K562 (cell line): ENCODE data around the gene ZNF432. TPM values are rescaled to one million over a fixed set of nuclear protein-coding genes. Genes with fewer than 3 reads are reported as not detected.
"Not testable (repeated sequence)": the region's sequence is repeated elsewhere in the genome, so short reads cannot be mapped to it uniquely, and the experiment has no call there.

Source experiments
- ATAC-seq: fragments of 200-7000 bp; cut with Tn5 transposase; 3 replicates; pipeline ENCODE4 v1.9.1; 2020; ENCODE audit warnings: moderate library complexity
- BruUV-seq: library from RNA; stranded (reverse); fragments of 400-500 nt; replicated peaks from 2 replicates; lab custom pipeline; 2021; lab: Mats Ljungman, UMichigan
- CTCF ChIA-PET: fragments of 300-600 bp; formaldehyde crosslinking; extraction: SDS; loops from one replicate; lab custom pipeline; 2021; ENCODE audit warnings: low intra/inter-chr PET ratio; lab: Yijun Ruan, JAX
- POLR2A ChIA-PET: fragments of 300-600, 350-650 bp; sonication (Branson Sonifier 250); formaldehyde crosslinking; extraction: SDS; loops from one replicate; lab custom pipeline; 2021; ENCODE audit warnings: antibody characterized with exemption, inconsistent platforms; lab: Yijun Ruan, JAX
- DNase-seq, 4 experiments: peaks; one replicate each; pipeline versions ENCODE4 v3.0.0 to v3.0.0-alpha.2; 2011 to 2018; ENCODE audit warnings: low spot score in 3 of 4, mixed read lengths in 3 of 4; ENCODE audit errors: extremely low read depth in 1 of 4
- FAIRE-seq: peaks from 2 replicates; lab custom pipeline; 2011; peaks lifted over from hg19 to GRCh38; lab: Jason Lieb, UNC
- H2AFZ ChIP-seq: 2 replicates; pipeline ENCODE4 v1.6.0; 2011; ENCODE audit warnings: low read depth, low read length, control low read depth, inconsistent platforms
- H3K27ac ChIP-seq: fragments of 200-600 bp; 3 replicates; pipeline ENCODE4 v1.8.0; 2011; ENCODE audit warnings: low read depth, mild to moderate bottlenecking, control low read depth, inconsistent platforms, low read length, moderate library complexity, mixed read lengths; ENCODE audit errors: extremely low read depth
- H3K27me3 ChIP-seq, 2 experiments: fragments of 300-600 bp in 1 of 2; 2 replicates in 1 of 2; 3 replicates in 1 of 2; pipeline versions ENCODE4 v1.6.0 to v1.8.0; 2011; ENCODE audit warnings: inconsistent platforms in 2 of 2, low read length in 2 of 2, mild to moderate bottlenecking in 1 of 2, mixed read lengths in 1 of 2, moderate library complexity in 1 of 2; ENCODE audit not compliant: control insufficient read depth in 2 of 2, insufficient read depth in 2 of 2
- H3K36me3 ChIP-seq: fragments of 300-600 bp; 3 replicates; pipeline ENCODE4 v1.8.0; 2011; ENCODE audit warnings: mild to moderate bottlenecking, low read length, inconsistent platforms; ENCODE audit not compliant: control insufficient read depth, insufficient read depth
- H3K4me1 ChIP-seq, 2 experiments: fragments of 200-600 bp in 1 of 2; replicated peaks in 1 of 2; 2 replicates in 1 of 2; 3 replicates in 1 of 2; pipeline versions ENCODE4 v1.5.1 to v1.8.0; 2011; ENCODE audit warnings: inconsistent platforms in 2 of 2, low read length in 2 of 2, mild to moderate bottlenecking in 1 of 2, mixed read lengths in 1 of 2, moderate library complexity in 1 of 2; ENCODE audit not compliant: control insufficient read depth in 2 of 2, insufficient read depth in 2 of 2
- H3K4me2 ChIP-seq: 2 replicates; pipeline ENCODE4 v1.6.1; 2011; ENCODE audit warnings: low read length, control low read depth, inconsistent platforms, mixed read lengths; ENCODE audit not compliant: insufficient read depth
- H3K4me3 ChIP-seq: fragments of 200-600 bp; sonication (generic), shearing (Covaris generic); 2 replicates; pipeline ENCODE4 v1.5.1; 2016; ENCODE audit warnings: control low read depth, inconsistent platforms
- H3K79me2 ChIP-seq: fragments of 200-600 bp; 3 replicates; pipeline ENCODE4 v1.8.0; 2011; ENCODE audit warnings: low read length, inconsistent platforms; ENCODE audit not compliant: control insufficient read depth, insufficient read depth
- H3K9ac ChIP-seq, 2 experiments: 2 replicates each; pipeline versions ENCODE4 v1.6.0 to v1.6.1; 2011; ENCODE audit warnings: low read depth in 2 of 2, low read length in 2 of 2, control low read depth in 1 of 2, inconsistent platforms in 1 of 2, mild to moderate bottlenecking in 1 of 2, mixed read lengths in 1 of 2; ENCODE audit not compliant: insufficient read depth in 1 of 2
- H3K9me1 ChIP-seq: one replicate; pipeline ENCODE4 v1.6.0; 2011; ENCODE audit warnings: inconsistent platforms, mild to moderate bottlenecking, low read length, moderate library complexity; ENCODE audit not compliant: control insufficient read depth, insufficient read depth
- H3K9me3 ChIP-seq: replicated peaks from 2 replicates; pipeline ENCODE4 v1.5.1; 2011; ENCODE audit warnings: low read depth, low read length, inconsistent platforms; ENCODE audit not compliant: control insufficient read depth, insufficient read depth
- H4K20me1 ChIP-seq: replicated peaks from 2 replicates; pipeline ENCODE4 v1.6.1; 2011; ENCODE audit warnings: low read length, inconsistent platforms, mixed read lengths; ENCODE audit not compliant: control insufficient read depth, insufficient read depth
- SPI1 ChIP-seq: IDR thresholded peaks from 2 replicates; pipeline ENCODE4 v1.6.1; 2011; ENCODE audit warnings: low read depth, low read length, control low read depth, borderline replicate concordance
- WGBS: fragments of 100-300 bp; shearing (Covaris generic); methylation state at CpG from one replicate; pipeline ENCODE4 v1.1.6; 2016; ENCODE audit warnings: low coverage, mixed read lengths; ENCODE audit not compliant: insufficient coverage; ENCODE audit errors: missing lambda C conversion rate; 5-methylcytosine and 5-hydroxymethylcytosine counted together
- in situ Hi-C: fragments of 300-500 bp; cut with MboI; formaldehyde crosslinking; loops from 4 replicates; pipeline ENCODE4 v1.15.0; 2018; ENCODE audit warnings: inconsistent platforms, mixed read lengths
- intact Hi-C: fragments of 100-400 bp; cut with micrococcal nuclease; formaldehyde crosslinking; loops from 2 replicates; pipeline ENCODE4 v1.14.2; 2022
- polyA plus RNA-seq, 8 experiments: library from polyadenylated mRNA; depleted of rRNA in 4 of 8; stranded (reverse) in 5 of 8; unstranded in 3 of 8; fragments of >200 nt; fragmentation: Nextera tagmentation in 2 of 8; fragmentation: Illumina TruSeq in 1 of 8; extraction: Ambion mirVana in 2 of 8; extraction: Trizol in 1 of 8; gene quantifications; 2 replicates each; pipeline versions ENCODE4 v1.2.1 to v1.2.3, GENCODE V29; 2011 to 2014; ENCODE audit warnings: inconsistent platforms in 1 of 8, missing spikeins in 1 of 8
- total RNA-seq, 7 experiments: library from RNA; depleted of rRNA in 6 of 7; stranded (reverse); fragments of >200 nt in 6 of 7; fragmentation: Illumina TruSeq in 2 of 7; extraction: Trizol in 2 of 7; gene quantifications; 2 replicates each; pipeline versions ENCODE4 v1.2.1 to v1.2.3, GENCODE V29; 2011 to 2021; ENCODE audit warnings: low replicate concordance in 1 of 7

Gene ZNF432
- total and polyA plus RNA-seq, 9 of the 15 experiments (the other 6 are each of a cell fraction or from before 2014, with no cell fraction given), result 2.6 to 6.8 (median 4.0) TPM

GRCh38 chr19:52026255-52026990 is 22.2 kb downstream of the ZNF432 start:
- ATAC-seq, POLR2A ChIA-PET, in situ Hi-C loops, FAIRE-seq, H4K20me1 ChIP-seq, intact Hi-C loops, H3K9me1 ChIP-seq, BruUV-seq, H2AFZ ChIP-seq, H3K27me3 ChIP-seq, H3K9ac ChIP-seq, H3K27ac ChIP-seq, H3K4me1 ChIP-seq, CTCF ChIA-PET: not testable (repeated sequence)
- peaks cover 26% of the 10 kb centered on the region for H3K79me2 ChIP-seq
- 87% methylated on average over 13 of the region's 15 CpGs for WGBS
- peak; percentile 27; the same call in 1 of the 2 replicates for TF ChIP-seq SPI1
- TF ChIP-seq, all 486 proteins: peak for 1; not testable (repeated sequence) for 485
- not testable (repeated sequence) for DNase-seq, H3K4me3 ChIP-seq, H3K4me2 ChIP-seq
- Histone ChIP-seq H3K9me3 (peaks cover 12% of the 10 kb centered on the region), H3K36me3 (peaks cover 40% of the 10 kb centered on the region)

- BruUV-seq, H3K4me3 ChIP-seq, ATAC-seq, CTCF ChIA-PET, intact Hi-C loops, in situ Hi-C loops, H3K9ac ChIP-seq, H3K9me1 ChIP-seq, POLR2A ChIA-PET, H4K20me1 ChIP-seq, H3K27ac ChIP-seq, DNase-seq, H2AFZ ChIP-seq, H3K4me1 ChIP-seq, FAIRE-seq, H3K4me2 ChIP-seq, H3K27me3 ChIP-seq: not testable (repeated sequence)
- Histone ChIP-seq H3K9me3 (peaks cover 13% of the 10 kb centered on the region), H3K36me3 (peaks cover 59% of the 10 kb centered on the region), H3K79me2 (peaks cover 30% of the 10 kb centered on the region)
- 93% methylated on average over 3 of the region's 4 CpGs for WGBS
These were observed 24.2 kb downstream of the ZNF432 start for GRCh38 chr19:52024478-52024877.
